Retina (tissue), 1 donor: Measurements from ENCODE around the gene NPAS3.

Experiments used
- DNase-seq: peaks from one replicate; pipeline ENCODE4 v3.0.0-alpha.2; 2016

The NPAS3 gene

GRCh38 chr14:33490555-33490954, 551.9 kb downstream of the NPAS3 start:
- no peak for DNase-seq

- no peak for DNase-seq
Observed at GRCh38 chr14:33491112-33491511, 552.4 kb downstream of the NPAS3 start.

- DNase-seq = no peak
Observed at GRCh38 chr14:33492491-33492890, 553.8 kb downstream of the NPAS3 start.

- DNase-seq = no peak
Observed at GRCh38 chr14:33493266-33493665, 554.6 kb downstream of the NPAS3 start.

GRCh38 chr14:33493990-33494389, 555.3 kb downstream of the NPAS3 start:
- DNase-seq = no peak

GRCh38 chr14:33499687-33500086, 561.0 kb downstream of the NPAS3 start:
- DNase-seq = no peak

GRCh38 chr14:33504246-33505099, 565.8 kb downstream of the NPAS3 start:
- no peak for DNase-seq

- no peak for DNase-seq
Observed at GRCh38 chr14:33505266-33505962, 566.7 kb downstream of the NPAS3 start.

GRCh38 chr14:33505963-33506329, 567.3 kb downstream of the NPAS3 start:
- DNase-seq = no peak

- peak; percentile 67 for DNase-seq
Observed at GRCh38 chr14:33508126-33509062, 569.7 kb downstream of the NPAS3 start.

- DNase-seq = no peak
Observed at GRCh38 chr14:33509454-33509853, 570.8 kb downstream of the NPAS3 start.

GRCh38 chr14:33510063-33510481, 571.4 kb downstream of the NPAS3 start:
- DNase-seq = peak; percentile 46

- DNase-seq = no peak
Observed at GRCh38 chr14:33510991-33511390, 572.3 kb downstream of the NPAS3 start.

GRCh38 chr14:33511851-33512640, 573.4 kb downstream of the NPAS3 start:
- DNase-seq = no peak

- DNase-seq = no peak
Observed at GRCh38 chr14:33515441-33515840, 576.8 kb downstream of the NPAS3 start.

- no peak for DNase-seq
Observed at GRCh38 chr14:33515899-33516298, 577.2 kb downstream of the NPAS3 start.

- no peak for DNase-seq
Observed at GRCh38 chr14:33516898-33517436, 578.3 kb downstream of the NPAS3 start.

- DNase-seq = no peak
Observed at GRCh38 chr14:33521192-33521591, 582.5 kb downstream of the NPAS3 start.

GRCh38 chr14:33524244-33524643, 585.6 kb downstream of the NPAS3 start:
- no peak for DNase-seq

GRCh38 chr14:33525626-33526025, 586.9 kb downstream of the NPAS3 start:
- no peak for DNase-seq

- DNase-seq = no peak
Observed at GRCh38 chr14:33527023-33527634, 588.5 kb downstream of the NPAS3 start.

- DNase-seq = no peak
Observed at GRCh38 chr14:33528655-33529054, 590.0 kb downstream of the NPAS3 start.
